AG09309 (cell line): ENCODE measurements around the gene S100A4.

Experiments used
- DNase-seq: peaks from one replicate; pipeline ENCODE4 v3.0.0-alpha.2; 2010; ENCODE audit warnings: low read depth
- H3K4me3 ChIP-seq: 2 replicates; pipeline ENCODE4 v1.5.1; 2011; ENCODE audit warnings: mild to moderate bottlenecking, low read depth, low read length, moderate library complexity; ENCODE audit not compliant: control insufficient read depth
- CTCF ChIP-seq: IDR thresholded peaks from 2 replicates; pipeline ENCODE4 v1.5.1; 2011; ENCODE audit warnings: mild to moderate bottlenecking, low read depth, low read length, inconsistent platforms; ENCODE audit not compliant: insufficient read depth, control insufficient read depth; ENCODE audit errors: missing control alignments

The S100A4 gene

GRCh38 chr1:153536671-153537375 is 8.8 kb downstream of the S100A4 start:
- DNase-seq = no peak
- TF ChIP-seq CTCF = no peak
- no peak overlapping the region; the same call in 1 of the 2 replicates for H3K4me3 ChIP-seq

GRCh38 chr1:153536012-153536670 is 9.5 kb downstream of the S100A4 start:
- no peak for TF ChIP-seq CTCF
- DNase-seq = peak; percentile 87
- H3K4me3 ChIP-seq = peak overlapping the region; percentile 71

GRCh38 chr1:153535242-153536011 is 10.2 kb downstream of the S100A4 start, which contains the start of gene S100A6:
TSS of gene S100A6 (minus strand) at chr1:153535991. CDS start at chr1:153535339, 652 bp downstream.
- peak within 1 kb of the TSS; percentile 71 for H3K4me3 ChIP-seq
- TF ChIP-seq CTCF = peak; percentile 18
- no peak for DNase-seq

- peak overlapping the region; percentile 71 for H3K4me3 ChIP-seq
- TF ChIP-seq CTCF = no peak
- no peak for DNase-seq
These were observed 10.7 kb downstream of the S100A4 start for GRCh38 chr1:153534925-153535241.

GRCh38 chr1:153534226-153534924 is 11.2 kb downstream of the S100A4 start:
- no peak for DNase-seq
- H3K4me3 ChIP-seq = peak overlapping the region; percentile 71
- no peak for TF ChIP-seq CTCF

- peak overlapping the region; percentile 71 for H3K4me3 ChIP-seq
These were observed 11.9 kb downstream of the S100A4 start for GRCh38 chr1:153533689-153534201.

More at GRCh38 chr1:153533689-153534201, 11.9 kb downstream of the S100A4 start:
- DNase-seq = peak; percentile 77
- no peak for TF ChIP-seq CTCF
